Hematopoietic multipotent progenitor cell treated with erythropoietin and hydrocortisone succinate and interleukin-3 and kit ligand, for 6 days (in vitro differentiated cells): Measurements from ENCODE around the gene APIP.
A peak's percentile ranks its signal among the peaks of the same experiment; 100 is the strongest.

ENCODE experiments used
- DNase-seq: peaks from one replicate; pipeline ENCODE4 v3.0.0-alpha.2; 2015

APIP gene

DNA sequence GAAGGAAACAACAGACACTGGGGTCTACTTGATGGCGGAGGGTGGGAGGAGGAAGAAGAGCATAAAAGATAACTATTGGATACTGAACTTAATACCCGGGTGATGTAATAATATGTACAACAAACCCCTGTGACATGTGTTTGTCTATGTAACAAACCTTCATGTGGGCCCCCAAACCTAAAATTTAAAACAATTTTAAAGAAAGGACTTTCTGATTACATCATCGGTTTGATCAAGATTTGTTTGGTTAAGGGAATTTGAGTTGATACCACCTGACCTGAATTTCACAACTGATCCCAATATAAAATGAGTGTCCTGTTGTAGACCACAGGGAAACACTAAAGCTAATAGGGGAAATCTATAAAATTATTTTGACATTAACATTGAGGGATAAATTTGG, 34.3 kb downstream of the APIP start:
- no peak for DNase-seq

DNA sequence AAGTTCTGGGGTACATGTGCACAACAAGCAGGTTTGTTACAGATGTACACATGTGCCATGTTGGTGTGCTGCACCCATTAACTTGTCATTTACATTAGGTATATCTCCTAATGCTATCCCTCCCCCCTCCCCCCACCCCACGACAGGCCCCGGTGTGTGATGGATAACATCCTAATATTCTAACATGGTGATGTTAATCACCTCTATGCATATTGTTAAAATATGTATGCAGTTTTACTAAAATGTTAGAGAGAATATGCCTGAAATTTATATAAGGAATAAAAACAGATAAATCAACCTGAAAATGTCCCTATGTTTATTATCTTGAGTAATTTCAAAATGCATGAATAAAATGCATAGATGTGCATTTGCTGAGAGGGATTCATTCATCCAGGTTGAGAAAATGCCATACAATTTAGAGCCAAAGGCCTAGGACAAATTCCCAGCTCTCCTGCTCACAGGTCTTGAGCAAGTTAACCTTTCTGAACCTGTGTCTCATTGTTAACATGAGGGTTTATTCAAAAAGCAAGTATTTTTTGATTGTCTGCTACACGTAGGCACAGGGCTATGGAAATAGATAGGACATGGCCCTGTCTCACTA, 38.7 kb downstream of the APIP start:
- DNase-seq = no peak

DNA sequence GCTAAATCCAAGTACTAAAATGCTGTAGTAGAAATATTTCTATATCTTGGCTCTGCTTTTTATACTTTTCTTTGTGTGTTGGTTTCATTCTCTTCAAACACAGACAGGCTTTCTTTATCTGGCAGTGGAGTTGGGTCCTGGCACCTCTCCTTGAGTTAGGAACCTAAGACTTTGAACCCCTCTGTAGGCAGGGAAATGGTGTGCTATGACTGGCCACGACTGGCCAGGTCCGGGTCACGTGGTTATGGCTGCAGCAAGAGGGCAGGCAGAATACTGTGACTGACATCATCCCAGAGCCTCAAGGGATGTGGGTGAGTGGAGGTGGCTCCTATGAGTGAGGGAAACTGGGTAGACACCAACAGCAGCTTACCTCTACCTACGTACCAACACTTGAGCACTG, 42.0 kb downstream of the APIP start:
- DNase-seq = no peak

DNA sequence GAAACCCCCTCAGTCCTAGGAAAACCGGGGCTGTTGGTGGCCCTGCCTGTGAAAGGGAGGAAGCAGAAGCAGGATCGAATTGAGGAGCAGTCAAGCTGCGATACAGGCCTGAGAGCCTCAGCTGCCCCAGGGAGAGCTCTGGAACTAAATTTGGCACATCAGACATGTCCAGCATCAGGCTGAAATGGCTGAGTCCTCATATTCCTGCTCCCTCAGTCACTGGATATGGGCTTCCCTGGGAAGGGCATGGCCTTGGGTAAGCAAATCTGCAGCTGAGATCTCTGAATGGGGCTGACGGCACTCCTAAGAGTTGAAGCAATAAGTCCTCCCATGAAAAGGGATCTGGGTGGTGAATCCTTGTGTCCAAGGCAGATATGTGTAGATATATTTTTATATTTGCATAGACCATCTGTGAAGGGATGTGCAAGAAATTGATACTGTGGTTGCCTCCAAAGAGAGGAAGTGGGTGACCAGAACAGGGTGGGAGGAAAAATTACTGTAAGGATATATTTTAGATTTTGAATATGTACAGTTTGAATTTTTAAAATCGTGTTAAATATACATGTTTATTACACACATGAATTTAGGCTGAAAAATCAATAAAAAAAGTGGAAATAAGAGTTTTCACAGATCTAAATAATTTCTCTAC, 45.5 kb downstream of the APIP start:
- DNase-seq = peak; percentile 3

DNA sequence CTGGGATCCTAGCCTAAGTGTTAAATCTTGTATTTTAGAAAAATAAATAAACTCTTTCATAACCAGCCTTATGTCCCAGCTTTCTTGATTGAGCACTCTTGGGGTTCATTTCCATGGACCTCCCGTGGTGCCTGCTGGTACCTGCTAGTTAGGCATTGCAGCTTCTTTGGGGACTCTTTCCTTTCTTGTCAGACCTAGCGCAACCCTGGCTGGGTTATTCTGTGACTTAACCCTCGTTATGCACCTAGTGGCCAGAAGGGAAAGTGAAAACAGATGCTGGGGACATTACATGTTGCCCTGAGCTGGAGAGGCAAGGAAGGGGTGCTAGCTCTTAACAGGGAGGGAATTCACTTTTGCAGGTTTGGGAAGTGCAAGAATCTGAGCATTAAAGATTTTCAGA, 46.8 kb downstream of the APIP start:
- peak; percentile 30 for DNase-seq

DNA sequence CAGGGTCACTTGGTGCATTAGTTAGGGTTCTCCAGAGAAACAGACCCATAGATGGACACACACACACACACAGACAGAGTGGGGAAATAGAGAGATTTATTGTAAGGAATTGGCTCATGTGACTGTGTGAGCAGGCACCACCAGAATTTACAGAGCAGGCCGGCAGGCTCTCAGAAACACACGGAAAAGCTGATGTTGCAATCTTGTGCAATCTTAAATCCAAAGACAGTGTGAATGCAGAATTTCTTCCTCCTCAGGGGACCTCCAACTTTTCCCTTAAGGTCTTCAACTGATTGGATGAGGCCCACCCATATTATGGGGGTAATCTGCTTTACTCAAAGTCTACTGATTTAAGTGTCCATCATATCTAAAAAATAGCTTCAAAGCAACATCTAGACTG, 49.8 kb downstream of the APIP start:
- DNase-seq = no peak

DNA sequence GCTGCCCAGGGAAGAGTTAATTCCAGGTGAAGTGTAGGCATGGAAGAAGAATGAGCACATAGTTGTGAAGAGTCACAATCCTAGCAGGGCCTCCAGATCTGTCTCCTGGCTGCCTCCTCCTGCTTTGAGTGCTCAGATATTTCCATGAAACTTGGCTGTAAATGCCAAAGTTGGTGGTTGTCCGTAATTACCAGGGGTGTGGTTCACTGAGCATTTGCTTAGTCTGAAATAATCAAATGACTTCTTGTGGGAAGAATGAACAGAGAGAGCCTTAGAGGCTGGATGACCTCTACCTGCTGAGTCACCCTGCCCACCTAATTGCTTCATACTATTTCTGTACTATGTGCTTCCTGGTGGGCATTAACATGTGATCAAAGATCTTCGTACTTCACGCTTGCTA, 50.9 kb downstream of the APIP start:
- no peak for DNase-seq

DNA sequence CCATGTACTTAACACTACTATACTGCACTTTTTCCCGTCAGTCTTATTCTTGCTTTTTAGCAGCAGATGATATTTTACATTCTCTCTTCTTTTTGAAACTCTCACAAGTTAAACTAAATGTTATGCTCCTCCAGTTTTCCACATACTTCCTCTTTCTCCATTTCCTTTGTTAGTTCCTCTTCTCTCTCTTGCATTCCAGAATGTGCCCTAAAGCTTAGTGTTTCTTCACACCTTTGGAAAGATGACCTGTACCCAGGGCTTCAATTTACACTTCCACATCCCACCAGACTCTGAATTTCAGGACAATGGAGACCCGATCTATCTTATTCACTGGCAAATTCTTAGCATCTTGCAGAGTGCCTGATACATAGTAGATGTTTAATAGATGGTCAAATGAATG, 51.8 kb downstream of the APIP start:
- no peak for DNase-seq

DNA sequence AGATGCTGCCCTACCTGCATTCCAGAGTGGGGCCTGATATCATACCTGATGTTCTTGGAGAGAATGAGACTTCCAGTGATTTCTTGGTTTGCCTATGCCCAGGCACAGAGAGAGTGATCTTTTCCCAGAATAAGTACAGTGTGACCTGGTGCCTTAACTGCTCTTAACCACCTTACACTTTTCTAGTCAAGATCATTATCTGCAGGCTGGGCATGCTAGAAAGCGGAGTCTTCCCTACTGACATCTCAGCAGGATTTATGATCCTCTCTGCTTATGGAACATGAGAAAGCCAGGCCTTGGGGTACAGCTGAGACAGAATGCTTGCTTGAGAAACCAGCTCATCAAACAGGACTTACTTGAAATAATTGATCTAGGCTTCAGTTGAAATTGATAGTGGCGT, 53.1 kb downstream of the APIP start:
- DNase-seq = no peak

DNA sequence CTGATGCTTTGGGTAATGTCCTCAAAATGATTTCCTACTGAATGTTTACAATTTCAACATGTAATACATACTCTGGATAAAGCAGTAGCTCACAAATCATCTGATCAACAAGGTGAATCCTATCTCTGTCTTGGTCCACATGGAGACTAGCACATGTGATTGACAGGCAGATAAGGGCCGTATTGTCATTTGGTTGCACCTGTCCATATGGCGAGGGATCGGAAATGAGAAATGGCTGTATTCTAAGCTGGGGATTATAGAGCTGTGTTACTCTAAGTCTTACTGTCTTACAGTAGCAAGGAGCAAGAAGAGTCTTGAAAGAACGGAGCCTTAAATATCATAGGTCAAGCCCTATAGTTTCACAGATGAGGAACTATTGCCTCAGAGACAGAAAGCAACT, 55.7 kb downstream of the APIP start:
- no peak for DNase-seq

DNA sequence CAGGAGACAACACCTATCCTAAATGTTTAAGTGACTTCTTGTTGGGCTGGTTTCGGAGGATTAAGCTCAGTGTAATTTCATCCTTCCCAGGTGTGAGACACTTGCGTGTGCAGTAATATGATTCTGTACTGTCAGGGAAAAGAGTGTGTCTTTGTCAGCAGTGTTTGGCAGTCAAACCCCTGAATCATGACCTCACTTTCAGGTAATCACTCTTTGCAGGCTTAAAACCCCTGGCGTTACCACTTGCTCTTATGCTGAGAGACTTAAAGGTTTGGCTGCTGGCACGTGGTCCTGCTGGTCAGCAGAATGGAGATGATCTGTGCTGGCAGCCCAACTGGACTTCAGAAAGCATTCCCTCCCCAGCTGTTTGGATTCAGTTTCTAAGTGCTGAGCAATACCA, 56.1 kb downstream of the APIP start:
- DNase-seq = no peak

DNA sequence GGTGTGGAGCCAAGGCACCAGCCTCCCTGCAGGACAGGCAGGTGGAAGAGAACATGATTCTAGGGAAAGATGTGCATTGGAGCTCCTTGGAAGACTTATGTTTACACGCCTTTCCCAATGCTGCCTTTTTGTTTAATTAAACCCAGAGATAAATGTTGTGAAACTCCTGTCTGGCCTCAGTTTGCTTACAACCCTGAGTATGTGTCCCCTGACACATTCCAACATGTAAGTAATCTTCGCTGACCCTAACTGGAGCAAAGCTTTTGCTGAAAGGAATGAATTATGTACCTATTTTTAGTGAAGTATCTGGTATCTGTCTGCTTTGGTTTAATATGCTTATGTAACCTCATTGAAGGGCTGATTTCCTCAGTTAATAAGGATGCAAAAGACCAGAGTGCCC, 56.7 kb downstream of the APIP start:
- no peak for DNase-seq

DNA sequence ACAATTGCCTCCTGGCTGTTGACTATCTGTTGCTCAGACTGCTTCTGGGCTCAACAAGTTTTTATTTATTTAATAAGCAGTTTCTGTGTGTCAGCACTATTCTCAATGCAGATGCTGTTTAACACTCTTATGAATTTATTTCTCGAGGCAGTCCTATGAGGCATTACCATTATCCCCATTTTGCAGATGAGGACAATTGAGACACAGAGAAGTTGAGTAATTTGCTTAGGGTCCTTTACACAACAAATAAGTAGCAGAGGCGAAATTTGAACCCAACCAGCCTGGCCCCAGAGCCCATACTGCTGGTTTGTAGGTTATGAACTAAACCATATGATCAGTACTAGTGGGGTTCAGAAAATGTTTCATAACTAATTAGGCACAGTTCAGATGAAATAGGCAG, 58.7 kb downstream of the APIP start:
- DNase-seq = no peak

DNA sequence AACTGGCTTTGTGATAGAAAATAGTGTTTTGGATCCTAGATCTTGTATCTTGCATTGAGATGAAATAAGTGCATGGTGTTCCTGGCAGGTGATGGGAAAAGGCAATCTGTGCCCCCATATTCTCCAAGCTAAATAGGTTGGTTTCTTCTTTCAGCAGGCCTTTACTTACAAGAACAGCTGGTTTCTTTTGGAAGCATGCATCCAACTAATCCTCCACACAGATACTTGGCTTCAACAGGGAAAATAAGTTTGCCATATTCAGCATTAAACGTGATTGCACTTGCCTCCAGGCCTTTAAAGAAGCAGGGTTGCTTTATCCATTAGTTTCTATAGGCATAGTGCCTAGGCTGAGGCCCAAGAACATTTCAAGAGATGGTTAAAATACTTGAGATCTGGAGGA, 59.9 kb downstream of the APIP start:
- DNase-seq = no peak

DNA sequence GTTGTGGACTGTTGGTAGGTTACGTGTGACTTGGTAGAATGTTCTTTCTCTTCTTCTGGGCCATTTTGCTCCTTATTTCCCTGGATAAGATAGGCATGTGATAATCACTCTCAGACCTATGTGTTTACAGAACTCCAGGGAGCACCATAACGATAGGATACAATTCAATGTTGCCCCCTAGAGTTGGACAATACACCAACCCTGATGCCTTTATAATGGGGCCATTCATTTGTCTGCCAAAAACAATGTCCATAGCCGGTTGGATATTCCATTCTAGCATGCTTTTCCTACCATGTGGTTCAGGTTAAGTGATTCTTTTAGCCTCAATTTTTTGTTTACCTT, 60.5 kb downstream of the APIP start:
- no peak for DNase-seq

DNA sequence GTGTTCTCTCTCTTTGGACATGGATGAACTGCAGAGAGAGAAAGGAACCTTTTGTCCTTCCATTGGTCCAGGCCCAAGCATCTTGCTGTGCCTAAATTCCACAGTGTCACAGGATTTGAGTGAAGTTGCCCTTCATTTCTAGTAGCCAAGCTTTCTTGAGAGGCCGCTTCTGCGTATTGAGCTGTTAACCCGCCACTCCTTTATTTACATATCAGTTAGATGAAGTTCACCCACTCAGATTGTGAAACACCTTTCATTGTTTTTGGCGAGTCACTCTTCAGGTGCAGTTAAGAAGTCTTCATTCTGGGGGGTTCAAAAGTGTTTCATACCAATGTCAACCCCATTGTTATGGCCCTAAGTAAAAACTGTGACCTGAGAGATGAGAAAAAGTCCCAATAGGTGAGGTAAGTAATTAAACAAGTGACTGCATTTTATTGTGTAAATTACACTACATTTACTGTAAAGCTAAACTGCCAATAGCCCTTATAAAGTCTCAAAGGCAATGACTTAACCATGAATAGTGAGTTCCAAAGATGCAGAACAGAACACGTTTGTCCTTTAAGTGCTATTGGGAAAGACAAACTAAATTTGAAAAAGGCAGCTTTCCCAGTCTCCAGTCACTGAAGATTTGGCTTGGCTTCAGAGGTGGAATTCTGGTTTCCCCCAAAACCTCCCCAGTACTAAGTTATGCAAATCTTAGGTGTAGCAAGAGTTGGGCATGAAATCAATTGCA, 61.0 kb downstream of the APIP start:
- DNase-seq = no peak

DNA sequence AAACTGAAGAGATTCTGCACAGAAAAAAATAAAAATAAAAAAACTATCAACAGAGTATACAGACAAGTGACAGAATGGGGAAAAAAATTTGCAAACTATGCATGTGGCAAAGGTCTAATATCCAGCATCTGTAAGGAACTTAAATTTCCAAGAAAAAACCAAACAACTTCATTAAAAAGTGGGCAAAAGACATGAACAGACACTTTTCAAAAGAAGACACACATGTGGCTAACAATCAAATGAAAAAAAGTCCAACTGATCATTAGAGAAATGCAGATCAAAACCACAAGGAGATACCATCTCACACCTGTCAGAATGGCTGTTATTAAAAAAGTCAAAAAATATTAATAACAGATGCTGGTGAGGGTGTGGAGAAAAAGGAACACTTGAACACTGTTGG, 64.3 kb downstream of the APIP start:
- DNase-seq = no peak

DNA sequence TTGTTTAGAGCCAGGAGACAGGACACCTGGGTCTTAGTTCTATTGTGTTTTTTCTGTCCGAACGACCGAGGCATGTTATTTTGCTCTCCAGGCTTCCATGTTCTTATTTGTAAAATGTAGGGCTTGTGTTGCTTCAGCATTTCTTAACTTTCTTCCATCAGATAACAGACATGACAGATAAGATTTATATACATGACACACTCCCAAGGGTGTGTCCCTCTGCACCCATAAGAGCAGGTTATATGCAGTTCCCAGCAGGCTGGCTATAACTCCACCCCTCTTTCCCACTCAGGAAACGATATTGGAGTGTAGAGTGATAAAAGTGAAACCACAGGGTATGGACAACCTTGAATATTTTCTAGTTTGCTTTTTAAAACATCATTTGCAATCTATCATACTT, 65.8 kb downstream of the APIP start:
- peak; percentile 20 for DNase-seq

DNA sequence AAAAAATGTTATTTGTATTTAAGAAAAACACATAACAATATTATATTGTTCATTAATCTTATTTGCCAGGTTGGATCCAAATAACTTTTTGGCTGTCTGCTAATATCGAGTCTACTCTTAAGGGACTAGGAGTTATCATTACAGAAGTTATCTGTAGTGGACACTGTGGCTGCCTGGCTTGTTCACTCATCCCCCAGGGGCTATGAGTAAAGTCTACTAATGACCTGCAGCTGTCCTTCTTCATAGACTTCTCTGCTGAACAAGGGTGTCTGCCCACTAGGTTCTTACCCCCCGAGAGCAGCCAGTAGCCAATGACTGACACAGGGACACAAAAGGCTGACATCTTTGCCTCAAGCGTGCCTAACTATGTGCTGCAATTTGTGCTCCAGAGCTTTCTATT, 69.7 kb downstream of the APIP start:
- DNase-seq = no peak

DNA sequence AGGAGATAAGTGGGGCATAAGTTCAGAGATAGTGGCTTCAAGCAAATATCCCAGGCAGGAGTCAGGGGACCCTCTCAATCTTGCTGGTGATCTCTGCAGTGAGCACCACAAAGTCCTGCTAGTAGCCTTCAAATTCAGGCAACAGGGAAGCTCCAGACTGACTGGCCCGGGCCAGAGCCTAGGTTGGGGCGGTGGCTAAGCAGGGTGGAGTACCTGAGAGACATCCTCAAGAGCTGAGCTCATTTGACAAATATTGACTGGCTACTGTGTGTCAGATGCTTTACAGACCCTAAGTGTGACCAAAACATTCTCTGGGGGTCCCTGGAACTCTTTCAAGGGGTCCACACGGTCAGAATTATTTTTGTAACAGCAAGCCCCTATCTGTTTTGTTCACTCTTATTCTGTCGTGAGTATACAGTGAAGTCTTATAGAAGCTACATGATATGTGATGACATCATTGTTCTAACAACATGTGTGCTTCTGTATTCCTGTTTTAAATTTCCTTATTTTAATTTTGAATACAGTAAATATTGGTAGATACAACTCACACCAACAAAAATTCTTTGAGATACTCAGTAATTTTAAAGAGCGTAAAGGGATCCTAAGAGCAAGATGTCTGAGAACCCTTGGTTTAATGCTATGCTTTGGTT, 71.6 kb downstream of the APIP start:
- DNase-seq = no peak

DNA sequence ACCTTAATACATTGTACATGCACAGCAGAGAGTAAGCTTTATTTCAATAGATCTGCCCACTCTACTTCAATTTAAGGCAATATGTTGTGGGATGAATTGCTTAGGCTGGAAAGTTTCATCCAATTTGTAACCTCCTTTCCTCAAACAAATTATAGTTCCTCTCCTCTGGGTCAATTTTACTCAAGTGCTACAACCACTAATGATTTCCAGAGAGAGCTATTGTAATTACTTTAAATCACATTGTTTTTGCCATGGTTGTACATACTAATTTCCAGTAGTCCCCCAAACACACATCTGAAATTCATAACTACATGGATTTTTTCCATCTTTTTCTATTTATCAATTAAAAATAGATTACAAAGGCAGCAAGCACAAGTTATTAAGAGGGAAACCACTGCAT, 72.9 kb downstream of the APIP start:
- DNase-seq = no peak

DNA sequence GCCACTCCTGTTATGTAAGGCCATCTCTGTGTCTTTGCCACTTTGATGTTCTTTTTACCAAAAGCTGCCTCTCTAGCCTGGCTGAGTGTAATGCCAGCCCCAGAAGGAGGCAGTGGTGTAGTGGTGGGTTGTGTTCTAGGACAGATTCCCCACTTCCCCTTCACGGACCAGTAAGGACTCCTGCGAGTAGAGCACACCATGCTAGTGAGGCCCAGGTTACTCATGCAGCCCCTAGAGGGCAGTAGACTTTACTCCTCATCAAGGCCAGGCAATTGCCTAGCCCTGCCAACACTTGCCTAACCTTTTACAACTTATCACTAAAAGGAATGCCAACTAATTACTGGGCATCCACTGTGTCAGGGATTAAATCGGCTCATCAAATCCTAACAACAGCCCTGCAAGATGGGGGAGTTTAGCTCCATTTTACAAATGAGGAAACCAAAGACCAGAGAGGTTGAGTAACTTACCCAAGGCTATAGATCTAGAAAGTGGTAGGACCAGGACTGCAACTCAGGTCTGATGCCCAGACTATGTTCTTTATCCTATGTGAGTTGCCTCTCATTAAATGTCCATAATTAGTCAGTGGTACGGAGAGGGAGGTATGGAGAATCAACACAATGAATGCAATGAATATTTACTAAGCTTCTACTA, 75.3 kb downstream of the APIP start:
- DNase-seq = peak; percentile 81

DNA sequence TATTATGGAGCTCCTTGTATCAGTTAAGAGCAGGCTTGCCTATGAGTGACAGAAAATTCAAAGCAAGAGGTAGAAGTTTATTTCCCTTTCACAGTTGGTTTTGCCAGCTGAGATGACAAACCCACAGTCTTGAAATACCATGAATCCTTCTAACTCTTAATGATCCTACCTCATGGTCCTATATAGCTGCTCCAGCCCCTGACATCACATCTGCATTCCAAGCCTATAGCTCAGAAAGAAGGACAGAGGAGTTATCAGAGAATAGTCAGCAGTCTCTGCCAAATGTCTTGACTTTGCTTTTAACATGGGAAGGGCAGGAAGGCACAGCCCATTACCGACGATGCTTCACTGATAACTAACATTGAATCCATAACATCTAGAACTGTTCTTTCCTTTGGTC, 76.2 kb downstream of the APIP start:
- no peak for DNase-seq
